ENCODE data around the gene PTPRN2. TPM values are rescaled to one million over a fixed set of nuclear protein-coding genes. Genes with fewer than 3 reads are reported as not detected.

The PTPRN2 gene
- total and polyA plus RNA-seq, 2 of the 13 experiments (the other 11 are each of a cell fraction or from before 2014, with no cell fraction given), result 2.5 to 24.2 TPM

- TF ChIP-seq ZMYM3 (CRISPR knock-in tag; IDR thresholded peaks at IDR 0.05) (peak; percentile 57), DPF2 (CRISPR knock-in tag; IDR thresholded peaks at IDR 0.05; ENCODE audit: borderline replicate concordance, low read depth) (0 out of 2 replicates have a peak, but pooled peaks have one; percentile 32), ARNT (IDR thresholded peaks at IDR 0.05) (no peak), FOSL2 (CRISPR knock-in tag; IDR thresholded peaks at IDR 0.05) (peak; percentile 51), ZNF280D (CRISPR knock-in tag; IDR thresholded peaks at IDR 0.05) (peak; percentile 73; the same call in 1 of the 2 replicates), ZNF432 (CRISPR knock-in tag; IDR thresholded peaks at IDR 0.05; ENCODE audit: borderline replicate concordance) (no peak), FOXC1 (CRISPR knock-in tag; IDR thresholded peaks at IDR 0.05; ENCODE audit: borderline replicate concordance) (peak; percentile 42), HDAC2 (CRISPR knock-in tag; IDR thresholded peaks at IDR 0.05) (peak; percentile 73; the same call in 1 of the 2 replicates), XRCC5 (optimal IDR thresholded peaks at IDR 0.05; ENCODE audit: low read length) (no peak), MXD4 (CRISPR knock-in tag; IDR thresholded peaks at IDR 0.05) (peak; percentile 78; the same call in 1 of the 2 replicates), BCL6 (CRISPR knock-in tag; IDR thresholded peaks at IDR 0.05) (peak; percentile 56), ZNF510 (CRISPR knock-in tag; IDR thresholded peaks at IDR 0.05; ENCODE audit: low read depth) (no peak), RBAK (CRISPR knock-in tag; IDR thresholded peaks at IDR 0.05) (no peak), ZNF615 (CRISPR knock-in tag; IDR thresholded peaks at IDR 0.05; ENCODE audit: borderline replicate concordance) (no peak), ZSCAN31 (CRISPR knock-in tag; IDR thresholded peaks at IDR 0.05; ENCODE audit: low read depth) (no peak; the same call in 1 of the 2 replicates), RCOR2 (CRISPR knock-in tag; IDR thresholded peaks at IDR 0.05) (0 out of 2 replicates have a peak, but pooled peaks have one; percentile 30), HDAC1 (CRISPR knock-in tag; IDR thresholded peaks at IDR 0.05) (peak; percentile 79), ZBTB7A (CRISPR knock-in tag; IDR thresholded peaks at IDR 0.05) (peak; percentile 34; the same call in 1 of the 2 replicates), HNRNPL (IDR thresholded peaks at IDR 0.05; ENCODE audit: low read depth, low read length) (0 out of 2 replicates have a peak, but pooled peaks have one; percentile 36), ZBTB20 (CRISPR knock-in tag; IDR thresholded peaks at IDR 0.05; ENCODE audit: borderline replicate concordance, low read depth) (no peak), CBX5 (CRISPR knock-in tag; IDR thresholded peaks at IDR 0.05; ENCODE audit: borderline replicate concordance) (peak; percentile 39; the same call in 1 of the 2 replicates), CEBPB (IDR thresholded peaks at IDR 0.05; ENCODE audit: borderline replicate concordance, low read depth, low read length) (peak; percentile 42; the same call in 1 of the 2 replicates)
- TF ChIP-seq, protein P1, sequence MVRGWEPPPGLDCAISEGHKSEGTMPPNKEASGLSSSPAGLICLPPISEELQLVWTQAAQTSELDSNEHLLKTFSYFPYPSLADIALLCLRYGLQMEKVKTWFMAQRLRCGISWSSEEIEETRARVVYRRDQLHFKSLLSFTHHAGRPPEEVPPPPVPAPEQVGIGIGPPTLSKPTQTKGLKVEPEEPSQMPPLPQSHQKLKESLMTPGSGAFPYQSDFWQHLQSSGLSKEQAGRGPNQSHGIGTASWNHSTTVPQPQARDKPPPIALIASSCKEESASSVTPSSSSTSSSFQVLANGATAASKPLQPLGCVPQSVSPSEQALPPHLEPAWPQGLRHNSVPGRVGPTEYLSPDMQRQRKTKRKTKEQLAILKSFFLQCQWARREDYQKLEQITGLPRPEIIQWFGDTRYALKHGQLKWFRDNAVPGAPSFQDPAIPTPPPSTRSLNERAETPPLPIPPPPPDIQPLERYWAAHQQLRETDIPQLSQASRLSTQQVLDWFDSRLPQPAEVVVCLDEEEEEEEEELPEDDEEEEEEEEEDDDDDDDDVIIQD (CRISPR knock-in tag; IDR thresholded peaks at IDR 0.05; ENCODE audit: low read depth), result no peak
- TF ChIP-seq, protein P2, sequence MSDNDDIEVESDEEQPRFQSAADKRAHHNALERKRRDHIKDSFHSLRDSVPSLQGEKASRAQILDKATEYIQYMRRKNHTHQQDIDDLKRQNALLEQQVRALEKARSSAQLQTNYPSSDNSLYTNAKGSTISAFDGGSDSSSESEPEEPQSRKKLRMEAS (IDR thresholded peaks at IDR 0.05), result peak; percentile 90
- TF ChIP-seq, protein P3, sequence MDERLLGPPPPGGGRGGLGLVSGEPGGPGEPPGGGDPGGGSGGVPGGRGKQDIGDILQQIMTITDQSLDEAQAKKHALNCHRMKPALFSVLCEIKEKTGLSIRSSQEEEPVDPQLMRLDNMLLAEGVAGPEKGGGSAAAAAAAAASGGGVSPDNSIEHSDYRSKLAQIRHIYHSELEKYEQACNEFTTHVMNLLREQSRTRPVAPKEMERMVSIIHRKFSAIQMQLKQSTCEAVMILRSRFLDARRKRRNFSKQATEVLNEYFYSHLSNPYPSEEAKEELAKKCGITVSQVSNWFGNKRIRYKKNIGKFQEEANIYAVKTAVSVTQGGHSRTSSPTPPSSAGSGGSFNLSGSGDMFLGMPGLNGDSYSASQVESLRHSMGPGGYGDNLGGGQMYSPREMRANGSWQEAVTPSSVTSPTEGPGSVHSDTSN (CRISPR knock-in tag; IDR thresholded peaks at IDR 0.05), result no peak
Measured at GRCh38 chr7:157854066-157854891, 733.3 kb downstream of the PTPRN2 start (continued).
